NOMO-1 treated with DMSO at 0.1 percent for 48 hours (cell line): ENCODE results near the gene CPAMD8.
A peak's percentile ranks its signal among the peaks of the same experiment; 100 is the strongest.
"Not testable (repeated sequence)": the region's sequence is repeated elsewhere in the genome, so short reads cannot be mapped to it uniquely, and the experiment has no call there.

Source experiments
- DNase-seq: peaks from one replicate; lab custom pipeline; 2025; ENCODE audit not compliant: unreplicated experiment; lab: John Stamatoyannopoulos, UW

Gene CPAMD8

GRCh38 chr19:16877581-16877980 lies 149.0 kb downstream of the CPAMD8 start:
- no peak for DNase-seq

- DNase-seq: no peak
These were observed 149.7 kb downstream of the CPAMD8 start for GRCh38 chr19:16876904-16877361.

GRCh38 chr19:16875584-16876555 lies 150.7 kb downstream of the CPAMD8 start:
- no peak for DNase-seq

DNA sequence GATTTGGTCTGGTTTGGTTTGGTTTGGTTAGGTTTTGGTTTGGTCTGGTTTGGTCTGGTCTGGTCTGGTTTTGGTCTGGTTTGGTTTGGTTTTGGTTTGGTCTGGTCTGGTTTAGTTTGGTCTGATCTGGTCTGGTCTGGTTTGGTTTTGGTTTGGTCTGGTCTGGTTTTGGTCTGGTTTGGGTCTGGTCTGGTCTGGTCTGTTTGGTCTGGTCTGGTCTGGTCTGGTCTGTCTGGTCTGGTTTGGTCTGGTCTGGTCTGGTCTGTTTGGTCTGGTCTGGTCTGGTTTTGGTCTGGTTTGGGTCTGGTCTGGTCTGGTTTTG lies 151.7 kb downstream of the CPAMD8 start:
- not testable (repeated sequence) for DNase-seq

GRCh38 chr19:16874250-16874977 lies 152.2 kb downstream of the CPAMD8 start:
- DNase-seq: no peak

GRCh38 chr19:16873594-16873993 lies 153.0 kb downstream of the CPAMD8 start:
- DNase-seq: no peak

- no peak for DNase-seq
These were observed 153.9 kb downstream of the CPAMD8 start for GRCh38 chr19:16872728-16873127.

GRCh38 chr19:16871871-16872270 lies 154.7 kb downstream of the CPAMD8 start:
- no peak for DNase-seq

DNA sequence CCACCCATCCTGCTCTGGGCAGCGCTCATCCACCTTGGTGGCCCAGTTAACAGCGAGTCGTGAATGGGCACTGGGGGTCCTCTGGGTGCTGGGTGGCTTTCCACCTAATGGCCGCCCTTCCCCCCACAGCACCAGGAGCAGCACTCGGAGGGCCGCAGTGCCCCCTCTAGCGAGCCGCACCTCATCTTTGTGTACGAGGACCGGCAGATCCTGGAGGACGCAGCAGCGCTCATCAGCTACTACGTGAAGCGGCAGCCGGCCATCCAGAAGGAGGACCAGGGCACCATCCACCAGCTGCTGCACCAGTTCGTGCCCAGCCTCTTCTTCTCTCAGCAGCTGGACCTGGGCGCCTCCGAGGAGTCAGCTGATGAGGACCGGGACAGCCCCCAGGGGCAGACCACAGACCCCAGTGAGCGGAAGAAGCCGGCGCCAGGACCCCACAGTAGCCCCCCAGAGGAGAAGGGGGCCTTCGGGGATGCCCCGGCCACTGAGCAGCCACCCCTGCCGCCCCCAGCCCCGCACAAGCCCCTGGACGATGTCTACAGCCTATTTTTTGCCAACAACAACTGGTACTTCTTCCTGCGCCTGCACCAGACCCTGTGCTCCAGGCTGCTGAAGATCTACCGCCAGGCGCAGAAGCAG lies 157.2 kb downstream of the CPAMD8 start:
- DNase-seq: no peak

GRCh38 chr19:16868423-16869130 lies 158.0 kb downstream of the CPAMD8 start:
- DNase-seq: no peak

GRCh38 chr19:16867211-16867610 lies 159.4 kb downstream of the CPAMD8 start:
- DNase-seq: no peak

DNA sequence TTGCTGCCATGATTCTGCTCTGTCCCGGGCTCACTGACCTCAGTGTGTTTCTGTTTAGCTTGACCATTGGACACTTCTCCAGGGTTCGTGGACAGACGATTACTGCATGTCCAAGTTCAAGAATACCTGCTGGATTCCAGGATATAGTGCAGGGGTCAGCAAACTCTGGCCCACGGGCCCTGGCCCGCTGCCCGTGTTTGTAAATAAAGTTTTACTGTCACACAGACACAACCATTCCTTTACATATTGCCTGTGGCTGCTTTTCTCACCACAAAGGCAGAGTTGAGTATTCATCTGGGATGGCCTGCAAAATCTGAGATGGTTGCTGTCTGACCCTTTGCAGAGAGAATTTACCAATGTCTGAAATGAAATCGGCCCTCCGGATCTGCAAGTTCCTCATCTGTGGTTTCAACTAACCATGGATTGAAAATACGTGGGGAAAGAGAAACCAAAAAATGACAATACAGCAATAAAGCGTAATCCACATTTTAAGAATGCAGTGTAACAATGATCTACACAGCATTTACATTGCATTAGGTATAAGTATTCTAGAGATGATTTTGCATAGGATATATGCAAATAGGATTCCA lies 163.7 kb downstream of the CPAMD8 start:
- peak; percentile 74 for DNase-seq

GRCh38 chr19:16861834-16862233 lies 164.8 kb downstream of the CPAMD8 start:
- DNase-seq: no peak

GRCh38 chr19:16861011-16861410 lies 165.6 kb downstream of the CPAMD8 start:
- DNase-seq: no peak

GRCh38 chr19:16860118-16860517 lies 166.5 kb downstream of the CPAMD8 start:
- DNase-seq: no peak

GRCh38 chr19:16859626-16860025 lies 167.0 kb downstream of the CPAMD8 start:
- no peak for DNase-seq

DNA sequence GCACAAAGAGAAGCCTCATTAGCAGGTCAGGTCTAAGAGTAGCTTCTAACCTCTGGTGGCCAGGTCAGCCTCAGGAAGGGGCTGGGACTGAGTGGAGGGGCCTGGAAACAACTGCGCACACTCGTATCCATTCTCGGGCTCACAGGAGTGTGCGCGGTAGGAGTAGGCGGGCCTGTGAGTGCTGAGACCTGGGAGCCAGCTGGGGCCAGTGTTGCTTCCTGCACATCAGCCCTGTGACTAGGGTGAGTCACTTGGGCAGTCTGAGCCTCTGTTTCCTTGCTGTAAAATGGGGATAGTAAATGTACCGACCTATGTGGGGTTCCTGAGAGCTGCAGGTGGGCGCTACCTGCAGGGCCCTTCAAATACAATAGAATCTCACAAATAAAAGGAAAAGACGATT lies 170.5 kb downstream of the CPAMD8 start:
- no peak for DNase-seq

- no peak for DNase-seq
These were observed 173.5 kb downstream of the CPAMD8 start for GRCh38 chr19:16853066-16853465.

DNA sequence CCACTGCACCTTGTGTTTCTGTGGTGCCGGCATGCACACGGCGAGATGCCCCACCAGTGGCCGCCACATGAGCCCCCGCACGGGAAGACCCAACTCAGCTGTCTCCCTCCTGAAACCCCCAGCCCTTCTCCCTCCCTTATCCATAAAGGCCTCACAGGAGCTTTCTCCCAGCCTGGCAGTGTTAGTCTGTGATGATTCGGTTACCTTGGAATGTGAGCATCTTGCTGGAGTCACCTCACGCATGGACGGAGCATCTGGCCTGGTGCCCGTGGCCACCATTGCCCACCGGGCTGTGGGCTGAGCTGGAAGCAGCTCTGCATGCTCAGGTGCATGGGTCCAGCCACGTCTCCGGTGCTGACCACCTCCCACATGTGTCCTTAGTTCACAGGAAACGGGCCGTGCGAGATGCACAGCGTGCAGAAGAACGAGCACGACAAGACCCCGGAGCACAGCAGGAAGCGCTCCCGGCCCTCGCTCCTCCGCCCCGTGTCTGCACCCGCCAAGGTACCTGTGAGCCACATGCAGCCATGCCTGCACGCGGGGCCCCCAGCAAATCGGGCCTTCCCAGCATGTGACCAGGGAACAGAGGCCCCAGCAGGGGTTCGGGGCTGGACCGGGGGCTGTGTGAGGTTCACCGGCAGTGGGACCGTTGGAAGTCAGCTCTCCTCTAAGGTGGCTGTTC lies 175.4 kb downstream of the CPAMD8 start:
- DNase-seq: no peak

DNA sequence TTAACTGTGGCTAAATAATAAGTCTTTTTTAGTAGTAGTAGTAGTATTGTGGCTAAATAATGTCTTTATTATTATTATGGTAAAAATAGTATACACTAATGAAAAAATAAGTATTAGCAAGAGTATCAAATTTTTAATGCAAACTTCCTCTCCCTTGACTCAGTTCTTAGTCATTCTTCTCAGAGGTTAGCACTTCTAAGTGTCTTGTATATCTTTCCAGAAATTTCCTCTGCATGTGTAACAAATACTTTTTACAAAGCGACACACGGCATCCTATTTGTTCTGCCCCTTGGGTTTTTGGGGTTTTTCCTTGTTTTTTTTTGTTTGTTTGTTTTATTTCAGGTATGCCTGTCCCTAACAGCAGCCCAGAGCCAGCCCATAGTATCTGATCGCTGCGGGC lies 176.5 kb downstream of the CPAMD8 start:
- no peak for DNase-seq
